Caco-2 (cell line): ENCODE results near the gene HLA-DMA. TPM values are rescaled to one million over a fixed set of nuclear protein-coding genes. Genes with fewer than 3 reads are reported as not detected.

Experiments
- BruUV-seq: library from RNA; stranded (reverse); fragments of 400-500 nt; replicated peaks from 2 replicates; lab custom pipeline; 2021; lab: Mats Ljungman, UMichigan
- CTCF ChIA-PET: fragments of 300-600 bp; sonication (Branson Sonifier 250); formaldehyde crosslinking; loops from one replicate; lab custom pipeline; 2022; ENCODE audit warnings: antibody characterized with exemption; lab: Charles Lee
- POLR2A ChIA-PET: fragments of 300-600 bp; sonication (Branson Sonifier 250); formaldehyde crosslinking; loops from one replicate; lab custom pipeline; 2022; ENCODE audit warnings: antibody characterized with exemption; lab: Charles Lee
- DNase-seq, 2 experiments: peaks; one replicate each; pipeline versions ENCODE4 v3.0.0 to v3.0.0-alpha.2; 2020 to 2022
- H3K27me3 ChIP-seq: replicated peaks from 2 replicates; pipeline ENCODE4 v1.6.0; 2011; ENCODE audit warnings: low read length; ENCODE audit not compliant: control insufficient read depth, insufficient read depth
- H3K36me3 ChIP-seq: 2 replicates; pipeline ENCODE4 v1.5.1; 2011; ENCODE audit warnings: low read length; ENCODE audit not compliant: control insufficient read depth, insufficient read depth
- H3K4me1 ChIP-seq: fragments of 250-450 bp; sonication (Bioruptor Pico); 2 replicates; pipeline ENCODE4 v1.5.1; 2020; ENCODE audit warnings: mild to moderate bottlenecking
- H3K4me3 ChIP-seq: 2 replicates; pipeline ENCODE4 v1.5.1; 2011; ENCODE audit warnings: low read depth, mild to moderate bottlenecking, control low read depth, low read length
- H3K9me3 ChIP-seq: fragments of 250-450 bp; sonication (Bioruptor Pico); 2 replicates; pipeline ENCODE4 v1.5.1; 2020; ENCODE audit warnings: mild to moderate bottlenecking, moderate library complexity
- H3K27ac Mint-ChIP-seq: one replicate; pipeline ENCODE4 v1.8.0; 2022; ENCODE audit warnings: mixed read lengths; ENCODE audit not compliant: unreplicated experiment
- H3K27me3 Mint-ChIP-seq: one replicate; pipeline ENCODE4 v1.8.0; 2022; ENCODE audit warnings: mixed read lengths; ENCODE audit not compliant: insufficient read depth, unreplicated experiment
- H3K36me3 Mint-ChIP-seq: one replicate; pipeline ENCODE4 v1.8.0; 2022; ENCODE audit warnings: mild to moderate bottlenecking, mixed read lengths; ENCODE audit not compliant: insufficient read depth, unreplicated experiment
- H3K4me1 Mint-ChIP-seq: one replicate; pipeline ENCODE4 v1.8.0; 2022; ENCODE audit warnings: low read depth, mixed read lengths; ENCODE audit not compliant: unreplicated experiment
- H3K4me3 Mint-ChIP-seq: one replicate; pipeline ENCODE4 v1.8.0; 2022; ENCODE audit warnings: mild to moderate bottlenecking, moderate library complexity, mixed read lengths; ENCODE audit not compliant: unreplicated experiment
- H3K9me3 Mint-ChIP-seq: one replicate; pipeline ENCODE4 v1.8.0; 2022; ENCODE audit warnings: mixed read lengths; ENCODE audit not compliant: unreplicated experiment
- intact Hi-C: fragments of 100-400 bp; cut with micrococcal nuclease; formaldehyde crosslinking; loops from one replicate; pipeline ENCODE4 v1.10.0; 2022; ENCODE audit not compliant: unreplicated experiment
- total RNA-seq: library from RNA; stranded (reverse); gene quantifications from 2 replicates; pipeline ENCODE4 v1.2.3, GENCODE V29; 2022
- TF ChIP-seq, protein P1 (sequence below), 2 experiments: fragments of 200-600 bp in 1 of 2; IDR thresholded peaks; 1 replicate in 1 of 2; 2 replicates in 1 of 2; pipeline versions ENCODE4 v1.5.1 to v1.8.0; 2011 to 2022; ENCODE audit warnings: antibody characterized with exemption in 1 of 2, control low read depth in 1 of 2, inconsistent platforms in 1 of 2, low read depth in 1 of 2, low read length in 1 of 2, mild to moderate bottlenecking in 1 of 2, moderate library complexity in 1 of 2; ENCODE audit not compliant: insufficient read depth in 1 of 2, severe bottlenecking in 1 of 2, unreplicated experiment in 1 of 2

The HLA-DMA gene
- total RNA-seq, 1 experiment from 2014 or later, result 2.1 TPM

GRCh38 chr6:32980488-32981038, 27.7 kb upstream of the HLA-DMA start:
- Histone ChIP-seq H3K9me3 (no peaks in the 10 kb centered on the region), H3K4me1 (peaks cover 49% of the 10 kb centered on the region), H3K4me3 (no peak overlapping the region), H3K27me3 (no peaks in the 10 kb centered on the region), H3K36me3 (peaks cover 13% of the 10 kb centered on the region)
- Mint-ChIP-seq H3K27me3 (no peaks in the 10 kb centered on the region), H3K9me3 (no peaks in the 10 kb centered on the region), H3K4me1 (peaks cover 35% of the 10 kb centered on the region), H3K36me3 (peaks cover 90% of the 10 kb centered on the region), H3K27ac (peak overlapping the region; percentile 35), H3K4me3 (no peak overlapping the region)
- no TSS peak for BruUV-seq
- peak in 1 of 2 experiments; percentile 37 for DNase-seq
- ChIA-PET POLR2A (interaction anchor here (0.6 to 3.3 kb wide), 2 partner anchors 9 to 1063 kb away, joined by 4 to 55 read pairs; no protein-coding TSS in a partner anchor), CTCF (interaction anchor here (0.9 to 1.7 kb wide), 2 partner anchors 9 to 26 kb away, joined by 5 to 9 read pairs; no protein-coding TSS in a partner anchor)
- TF ChIP-seq, protein P1, sequence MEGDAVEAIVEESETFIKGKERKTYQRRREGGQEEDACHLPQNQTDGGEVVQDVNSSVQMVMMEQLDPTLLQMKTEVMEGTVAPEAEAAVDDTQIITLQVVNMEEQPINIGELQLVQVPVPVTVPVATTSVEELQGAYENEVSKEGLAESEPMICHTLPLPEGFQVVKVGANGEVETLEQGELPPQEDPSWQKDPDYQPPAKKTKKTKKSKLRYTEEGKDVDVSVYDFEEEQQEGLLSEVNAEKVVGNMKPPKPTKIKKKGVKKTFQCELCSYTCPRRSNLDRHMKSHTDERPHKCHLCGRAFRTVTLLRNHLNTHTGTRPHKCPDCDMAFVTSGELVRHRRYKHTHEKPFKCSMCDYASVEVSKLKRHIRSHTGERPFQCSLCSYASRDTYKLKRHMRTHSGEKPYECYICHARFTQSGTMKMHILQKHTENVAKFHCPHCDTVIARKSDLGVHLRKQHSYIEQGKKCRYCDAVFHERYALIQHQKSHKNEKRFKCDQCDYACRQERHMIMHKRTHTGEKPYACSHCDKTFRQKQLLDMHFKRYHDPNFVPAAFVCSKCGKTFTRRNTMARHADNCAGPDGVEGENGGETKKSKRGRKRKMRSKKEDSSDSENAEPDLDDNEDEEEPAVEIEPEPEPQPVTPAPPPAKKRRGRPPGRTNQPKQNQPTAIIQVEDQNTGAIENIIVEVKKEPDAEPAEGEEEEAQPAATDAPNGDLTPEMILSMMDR (IDR thresholded peaks at IDR 0.05; ENCODE audit: insufficient read depth in 1 of 2, low read depth in 1 of 2, low read length in 1 of 2, severe bottlenecking in 1 of 2, unreplicated experiment in 1 of 2), result no peak
- intact Hi-C loops, result no loop called here

GRCh38 chr6:32979720-32980487, 27.0 kb upstream of the HLA-DMA start:
- peaks cover 35% of the 10 kb centered on the region for H3K4me1 Mint-ChIP-seq
- no peaks in the 10 kb centered on the region for H3K27me3 Mint-ChIP-seq
- Histone ChIP-seq H3K4me3 (no peak overlapping the region), H3K27me3 (no peaks in the 10 kb centered on the region), H3K36me3 (peaks cover 13% of the 10 kb centered on the region), H3K4me1 (peaks cover 56% of the 10 kb centered on the region), H3K9me3 (no peaks in the 10 kb centered on the region)
- no peak for DNase-seq
- TF ChIP-seq, protein P1 (IDR thresholded peaks at IDR 0.05; ENCODE audit: insufficient read depth in 1 of 2, low read depth in 1 of 2, low read length in 1 of 2, severe bottlenecking in 1 of 2, unreplicated experiment in 1 of 2), result no peak
- POLR2A ChIA-PET, result interaction anchor here (0.6 to 3.3 kb wide), 2 partner anchors 9 to 95 kb away, joined by 4 to 55 read pairs; no protein-coding TSS in a partner anchor
- CTCF ChIA-PET, result interaction anchor here (1.7 kb wide), 1 partner anchor 8 kb away, joined by 9 read pairs; no protein-coding TSS in a partner anchor
- no TSS peak for BruUV-seq
- no peaks in the 10 kb centered on the region for H3K9me3 Mint-ChIP-seq
- H3K36me3 Mint-ChIP-seq, result peaks cover 96% of the 10 kb centered on the region
- peak overlapping the region; percentile 35 for H3K27ac Mint-ChIP-seq
- no peak overlapping the region for H3K4me3 Mint-ChIP-seq
- intact Hi-C loops, result no loop called here

DNA sequence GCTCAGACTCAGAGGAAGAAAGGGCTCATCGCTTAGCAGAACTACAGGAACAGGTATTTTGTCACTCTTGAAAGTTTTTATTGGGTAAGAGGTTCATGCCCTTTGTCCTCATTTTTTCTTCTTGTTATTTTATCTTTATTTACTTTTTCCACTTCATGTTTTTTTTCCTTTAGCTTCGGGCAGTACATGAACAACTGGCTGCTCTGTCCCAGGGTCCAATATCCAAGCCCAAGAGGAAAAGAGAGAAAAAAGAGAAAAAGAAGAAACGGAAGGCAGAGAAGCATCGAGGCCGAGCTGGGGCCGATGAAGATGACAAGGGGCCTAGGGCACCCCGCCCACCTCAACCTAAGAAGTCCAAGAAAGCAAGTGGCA, 25.0 kb upstream of the HLA-DMA start:
- H3K4me3 ChIP-seq, result no peak overlapping the region
- no peaks in the 10 kb centered on the region for H3K9me3 ChIP-seq
- H3K9me3 Mint-ChIP-seq, result no peaks in the 10 kb centered on the region
- H3K27me3 Mint-ChIP-seq, result no peaks in the 10 kb centered on the region
- no peak for DNase-seq
- intact Hi-C loops, result no loop called here
- H3K4me3 Mint-ChIP-seq, result peak overlapping the region; percentile 85
- H3K4me1 Mint-ChIP-seq, result peaks cover 29% of the 10 kb centered on the region
- H3K27me3 ChIP-seq, result no peaks in the 10 kb centered on the region
- ChIA-PET POLR2A (no interaction called here), CTCF (interaction anchor here (0.6 kb wide), 1 partner anchor 23 kb away, joined by 4 read pairs; no protein-coding TSS in a partner anchor)
- TF ChIP-seq, protein P1 (IDR thresholded peaks at IDR 0.05; ENCODE audit: insufficient read depth in 1 of 2, low read depth in 1 of 2, low read length in 1 of 2, severe bottlenecking in 1 of 2, unreplicated experiment in 1 of 2), result no peak
- H3K4me1 ChIP-seq, result peaks cover 63% of the 10 kb centered on the region
- peaks cover 100% of the 10 kb centered on the region for H3K36me3 Mint-ChIP-seq
- H3K36me3 ChIP-seq, result peaks cover 18% of the 10 kb centered on the region
- BruUV-seq, result no TSS peak
- peak overlapping the region; percentile 72 for H3K27ac Mint-ChIP-seq
